Measurements from ENCODE around the gene OGA. TPM values are rescaled to one million over a fixed set of nuclear protein-coding genes. Genes with fewer than 3 reads are reported as not detected.

OGA gene
- total RNA-seq, 1 donor from 2014 or later, result 119 TPM

- Mint-ChIP-seq H3K4me1 (ENCODE audit: low read depth, unreplicated experiment) (no peaks in the 10 kb centered on the region), H3K27ac (ENCODE audit: unreplicated experiment) (no peak overlapping the region), H3K36me3 (ENCODE audit: low read depth, unreplicated experiment) (peaks cover 15% of the 10 kb centered on the region), H3K9me3 (ENCODE audit: unreplicated experiment) (peaks cover 5% of the 10 kb centered on the region), H3K4me3 (ENCODE audit: unreplicated experiment) (no peak overlapping the region), H3K27me3 (ENCODE audit: low read depth, unreplicated experiment) (peaks cover 72% of the 10 kb centered on the region)
- Histone ChIP-seq H3K27ac (ENCODE audit: low read depth, low read length) (no peak overlapping the region), H3K4me3 (ENCODE audit: insufficient read depth, low read depth, low read length) (no peak overlapping the region), H4K20me1 (ENCODE audit: insufficient read depth, low read length) (peaks cover 9% of the 10 kb centered on the region), H3K9ac (ENCODE audit: low read length) (no peak overlapping the region), H3K4me1 (ENCODE audit: insufficient read depth, low read length) (no peaks in the 10 kb centered on the region), H2AFZ (ENCODE audit: low read depth, low read length) (no peak overlapping the region), H3K4me2 (ENCODE audit: low read length) (no peak overlapping the region), H3K27me3 (ENCODE audit: insufficient read depth, low read length) (peaks cover 37% of the 10 kb centered on the region), H3K9me3 (ENCODE audit: insufficient read depth, low read depth, low read length) (no peaks in the 10 kb centered on the region), H3K79me2 (ENCODE audit: insufficient read depth, low read length) (no peaks in the 10 kb centered on the region), H3K36me3 (ENCODE audit: insufficient read depth, low read length) (no peaks in the 10 kb centered on the region)
- FAIRE-seq, result no peak
- DNase-seq (ENCODE audit: low read depth), result no peak
- no peak for TF ChIP-seq EZH2 (IDR thresholded peaks at IDR 0.05; ENCODE audit: insufficient read depth, low read length)
- TF ChIP-seq, protein P1, sequence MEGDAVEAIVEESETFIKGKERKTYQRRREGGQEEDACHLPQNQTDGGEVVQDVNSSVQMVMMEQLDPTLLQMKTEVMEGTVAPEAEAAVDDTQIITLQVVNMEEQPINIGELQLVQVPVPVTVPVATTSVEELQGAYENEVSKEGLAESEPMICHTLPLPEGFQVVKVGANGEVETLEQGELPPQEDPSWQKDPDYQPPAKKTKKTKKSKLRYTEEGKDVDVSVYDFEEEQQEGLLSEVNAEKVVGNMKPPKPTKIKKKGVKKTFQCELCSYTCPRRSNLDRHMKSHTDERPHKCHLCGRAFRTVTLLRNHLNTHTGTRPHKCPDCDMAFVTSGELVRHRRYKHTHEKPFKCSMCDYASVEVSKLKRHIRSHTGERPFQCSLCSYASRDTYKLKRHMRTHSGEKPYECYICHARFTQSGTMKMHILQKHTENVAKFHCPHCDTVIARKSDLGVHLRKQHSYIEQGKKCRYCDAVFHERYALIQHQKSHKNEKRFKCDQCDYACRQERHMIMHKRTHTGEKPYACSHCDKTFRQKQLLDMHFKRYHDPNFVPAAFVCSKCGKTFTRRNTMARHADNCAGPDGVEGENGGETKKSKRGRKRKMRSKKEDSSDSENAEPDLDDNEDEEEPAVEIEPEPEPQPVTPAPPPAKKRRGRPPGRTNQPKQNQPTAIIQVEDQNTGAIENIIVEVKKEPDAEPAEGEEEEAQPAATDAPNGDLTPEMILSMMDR (IDR thresholded peaks at IDR 0.05; ENCODE audit: insufficient read depth, low read depth, low read length), result no peak
These were observed 50.1 kb downstream of the OGA start for GRCh38 chr10:101767966-101768790.

DNA sequence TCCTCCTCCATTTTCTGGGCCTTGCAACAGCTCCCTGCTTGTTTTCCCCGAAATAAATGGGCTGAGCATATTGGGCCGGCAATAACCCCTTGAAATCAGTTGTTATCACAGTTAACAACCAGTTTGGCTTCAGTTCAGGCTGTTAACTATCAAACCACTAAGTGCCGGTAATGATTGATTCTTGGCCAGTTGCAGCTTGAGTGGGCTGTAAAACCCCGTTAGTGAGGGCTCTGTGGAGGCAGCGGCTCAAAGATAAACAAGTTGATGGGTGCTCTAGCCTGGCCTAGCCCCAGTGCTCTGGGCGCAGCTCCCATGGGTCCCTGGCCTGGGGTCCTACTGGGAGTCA, 50.7 kb downstream of the OGA start:
- H3K9me3 ChIP-seq (ENCODE audit: insufficient read depth, low read depth, low read length), result no peaks in the 10 kb centered on the region
- TF ChIP-seq EZH2 (IDR thresholded peaks at IDR 0.05; ENCODE audit: insufficient read depth, low read length), result no peak
- TF ChIP-seq, protein P1 (IDR thresholded peaks at IDR 0.05; ENCODE audit: insufficient read depth, low read depth, low read length), result no peak
- H3K27me3 ChIP-seq (ENCODE audit: insufficient read depth, low read length), result peaks cover 31% of the 10 kb centered on the region
- H3K27ac ChIP-seq (ENCODE audit: low read depth, low read length), result no peak overlapping the region
- Mint-ChIP-seq H3K4me3 (ENCODE audit: unreplicated experiment) (no peak overlapping the region), H3K36me3 (ENCODE audit: low read depth, unreplicated experiment) (peaks cover 15% of the 10 kb centered on the region), H3K27ac (ENCODE audit: unreplicated experiment) (no peak overlapping the region), H3K9me3 (ENCODE audit: unreplicated experiment) (peaks cover 5% of the 10 kb centered on the region), H3K4me1 (ENCODE audit: low read depth, unreplicated experiment) (no peaks in the 10 kb centered on the region), H3K27me3 (ENCODE audit: low read depth, unreplicated experiment) (peaks cover 71% of the 10 kb centered on the region)
- H2AFZ ChIP-seq (ENCODE audit: low read depth, low read length), result no peak overlapping the region
- no peak overlapping the region for H3K9ac ChIP-seq (ENCODE audit: low read length)
- DNase-seq (ENCODE audit: low read depth) (no peak), FAIRE-seq (no peak)
- no peaks in the 10 kb centered on the region for H3K79me2 ChIP-seq (ENCODE audit: insufficient read depth, low read length)
- no peak overlapping the region for H3K4me2 ChIP-seq (ENCODE audit: low read length)
- no peaks in the 10 kb centered on the region for H3K4me1 ChIP-seq (ENCODE audit: insufficient read depth, low read length)
- no peak overlapping the region for H3K4me3 ChIP-seq (ENCODE audit: insufficient read depth, low read depth, low read length)
- H4K20me1 ChIP-seq (ENCODE audit: insufficient read depth, low read length), result peaks cover 3% of the 10 kb centered on the region
- no peaks in the 10 kb centered on the region for H3K36me3 ChIP-seq (ENCODE audit: insufficient read depth, low read length)
